Fibroblast of lung (primary cell): ENCODE measurements around the gene DCAF5.

Experiments used
- CTCF ChIP-seq, 2 donors: IDR thresholded peaks in 1 of 2; conservative IDR thresholded peaks in 1 of 2; 1 replicate in 1 of 2; 2 replicates in 1 of 2; pipeline ENCODE4 v1.5.1; 2011 to 2012; ENCODE audit warnings: low read length in 2 of 2, control low read depth in 1 of 2, inconsistent platforms in 1 of 2, low read depth in 1 of 2, mild to moderate bottlenecking in 1 of 2
- EZH2 ChIP-seq: IDR thresholded peaks from 2 replicates; pipeline ENCODE4 v1.5.1; 2012; ENCODE audit warnings: low read length, control low read depth, mild to moderate bottlenecking; ENCODE audit errors: missing control alignments

GRCh38 chr14:69045857-69046475 is 107.0 kb downstream of the DCAF5 start:
- no peak for TF ChIP-seq CTCF (conservative IDR thresholded peaks at IDR 0.05 in 1 of 2, IDR thresholded peaks at IDR 0.05 in 1 of 2; ENCODE audit: low read depth in 1 of 2, low read length in 2 of 2)
- no peak for TF ChIP-seq EZH2
